Smooth muscle cell (in vitro differentiated cells): ENCODE data around the gene GRK6. TPM values are rescaled to one million over a fixed set of nuclear protein-coding genes. Genes with fewer than 3 reads are reported as not detected.

ENCODE experiments used
- DNase-seq: peaks from one replicate; lab custom pipeline; 2025; ENCODE audit not compliant: unreplicated experiment; lab: John Stamatoyannopoulos, UW
- H2AFZ ChIP-seq: fragments of 200-600 bp; sonication (generic); 2 replicates; pipeline ENCODE4 v1.6.0; 2016; ENCODE audit warnings: antibody characterized with exemption, low read depth, mild to moderate bottlenecking
- H3F3A ChIP-seq: fragments of 200-600 bp; sonication (generic); 2 replicates; pipeline ENCODE4 v1.6.0; 2017; ENCODE audit warnings: antibody characterized with exemption, low read depth
- H3K27ac ChIP-seq: fragments of 200-600 bp; sonication (generic); 2 replicates; pipeline ENCODE4 v1.5.1; 2016; ENCODE audit warnings: low read depth, mild to moderate bottlenecking
- H3K27me3 ChIP-seq: fragments of 200-600 bp; sonication (generic); 2 replicates; pipeline ENCODE4 v1.6.1; 2016; ENCODE audit warnings: low read depth, mild to moderate bottlenecking
- H3K36me3 ChIP-seq: fragments of 200-600 bp; sonication (generic); 2 replicates; pipeline ENCODE4 v1.5.1; 2016; ENCODE audit warnings: low read depth
- H3K4me1 ChIP-seq: fragments of 200-600 bp; sonication (generic); 2 replicates; pipeline ENCODE4 v1.5.1; 2016; ENCODE audit warnings: low read depth
- H3K4me2 ChIP-seq: fragments of 200-600 bp; sonication (generic); 2 replicates; pipeline ENCODE4 v1.6.0; 2016; ENCODE audit warnings: mild to moderate bottlenecking
- H3K4me3 ChIP-seq: fragments of 200-600 bp; sonication (generic); 2 replicates; pipeline ENCODE4 v1.5.1; 2016; ENCODE audit warnings: mild to moderate bottlenecking
- H3K79me2 ChIP-seq: fragments of 200-600 bp; sonication (generic); 2 replicates; pipeline ENCODE4 v1.6.0; 2016; ENCODE audit warnings: low read depth, mild to moderate bottlenecking
- H3K9ac ChIP-seq: fragments of 200-600 bp; sonication (generic); 2 replicates; pipeline ENCODE4 v1.6.0; 2016; ENCODE audit warnings: low read depth
- H3K9me3 ChIP-seq: fragments of 200-600 bp; sonication (generic); replicated peaks from 2 replicates; pipeline ENCODE4 v1.5.1; 2016; ENCODE audit warnings: low read depth
- H4K20me1 ChIP-seq: fragments of 200-600 bp; sonication (generic); 2 replicates; pipeline ENCODE4 v1.6.0; 2016; ENCODE audit warnings: low read depth
- CTCF ChIP-seq: fragments of 200-600 bp; sonication (generic); IDR thresholded peaks from 2 replicates; pipeline ENCODE4 v1.5.1; 2017; ENCODE audit warnings: borderline replicate concordance, mild to moderate bottlenecking, antibody characterized with exemption; ENCODE audit not compliant: insufficient read depth, poor library complexity, severe bottlenecking
- WGBS: methylation state at CpG from one replicate; pipeline ENCODE4 v1.1.7; 2016; ENCODE audit warnings: low lambda C conversion rate; 5-methylcytosine and 5-hydroxymethylcytosine counted together
- polyA plus RNA-seq: library from polyadenylated mRNA; unstranded; fragments of >200 nt; fragmentation: Nextera tagmentation; extraction: Ambion mirVana; gene quantifications from 2 replicates; pipeline ENCODE4 v1.2.1, GENCODE V29; 2016
- total RNA-seq: library from RNA; depleted of rRNA; stranded (reverse); fragments of >200 nt; gene quantifications from 2 replicates; pipeline ENCODE4 v1.2.3, GENCODE V29; 2014

GRK6 gene
- total and polyA plus RNA-seq, 2 experiments from 2014 or later, result 20.8 to 28.5 TPM

- Histone ChIP-seq H2AFZ (no peak overlapping the region), H3K27ac (no peak overlapping the region), H3K9me3 (no peaks in the 10 kb centered on the region), H4K20me1 (peaks cover 22% of the 10 kb centered on the region), H3K4me2 (no peak overlapping the region), H3K36me3 (no peaks in the 10 kb centered on the region), H3K9ac (no peak overlapping the region), H3K79me2 (peaks cover 15% of the 10 kb centered on the region), H3K4me3 (no peak overlapping the region), H3K27me3 (no peaks in the 10 kb centered on the region), H3F3A (no peaks in the 10 kb centered on the region), H3K4me1 (peaks cover 7% of the 10 kb centered on the region)
- 93% methylated on average over 7 of the region's 7 CpGs for WGBS
- DNase-seq, result no peak
- no peak for TF ChIP-seq CTCF
Observed at GRCh38 chr5:177430972-177431316, 4.5 kb downstream of the GRK6 start.

DNA sequence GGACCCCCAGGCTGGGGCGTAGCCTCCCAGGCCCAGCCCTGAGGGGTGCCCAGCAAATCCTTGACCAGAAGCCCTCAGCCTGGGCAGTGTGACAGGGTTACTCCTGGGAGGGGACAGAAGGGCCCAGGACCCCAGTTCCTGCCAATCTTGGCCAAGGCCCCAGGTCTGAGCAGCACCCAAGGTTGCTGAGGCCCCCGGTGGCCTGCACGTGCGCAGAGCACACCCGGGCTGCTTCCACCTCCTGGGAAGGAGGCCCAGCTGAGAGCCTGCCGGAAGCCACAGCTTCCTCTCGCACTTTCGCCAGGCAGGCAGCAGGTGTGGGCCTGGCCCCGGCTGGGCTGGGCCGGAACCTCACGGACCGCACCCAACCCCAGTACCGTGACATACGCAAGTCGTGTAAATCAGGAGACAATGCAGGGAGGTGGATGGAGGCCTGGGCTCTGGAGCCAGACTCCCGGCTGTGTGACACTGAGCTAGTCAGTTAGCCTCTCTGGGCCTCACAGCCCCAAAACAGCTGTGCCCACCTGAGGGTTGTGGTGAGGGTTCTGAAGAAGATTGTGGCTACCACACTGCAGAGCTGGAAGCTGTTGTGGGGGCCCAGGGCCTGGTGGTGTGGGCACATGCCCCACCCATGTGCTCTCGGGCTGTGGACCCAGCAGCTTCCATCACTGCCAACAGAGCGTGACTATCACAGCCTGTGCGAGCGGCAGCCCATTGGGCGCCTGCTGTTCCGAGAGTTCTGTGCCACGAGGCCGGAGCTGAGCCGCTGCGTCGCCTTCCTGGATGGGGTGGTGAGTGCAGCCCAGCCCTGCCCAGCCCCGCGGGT, 5.1 kb downstream of the GRK6 start:
- H3K4me3 ChIP-seq, result no peak overlapping the region
- H3K79me2 ChIP-seq, result peaks cover 15% of the 10 kb centered on the region
- DNase-seq, result no peak
- no peaks in the 10 kb centered on the region for H3K9me3 ChIP-seq
- H3F3A ChIP-seq, result no peaks in the 10 kb centered on the region
- no peak overlapping the region for H2AFZ ChIP-seq
- TF ChIP-seq CTCF, result no peak
- peaks cover 7% of the 10 kb centered on the region for H3K4me1 ChIP-seq
- H3K27ac ChIP-seq, result no peak overlapping the region
- peaks cover 22% of the 10 kb centered on the region for H4K20me1 ChIP-seq
- no peak overlapping the region for H3K4me2 ChIP-seq
- WGBS, result 95% methylated on average over 27 of the region's 29 CpGs
- H3K27me3 ChIP-seq, result no peaks in the 10 kb centered on the region
- H3K9ac ChIP-seq, result no peak overlapping the region
- H3K36me3 ChIP-seq, result no peaks in the 10 kb centered on the region

DNA sequence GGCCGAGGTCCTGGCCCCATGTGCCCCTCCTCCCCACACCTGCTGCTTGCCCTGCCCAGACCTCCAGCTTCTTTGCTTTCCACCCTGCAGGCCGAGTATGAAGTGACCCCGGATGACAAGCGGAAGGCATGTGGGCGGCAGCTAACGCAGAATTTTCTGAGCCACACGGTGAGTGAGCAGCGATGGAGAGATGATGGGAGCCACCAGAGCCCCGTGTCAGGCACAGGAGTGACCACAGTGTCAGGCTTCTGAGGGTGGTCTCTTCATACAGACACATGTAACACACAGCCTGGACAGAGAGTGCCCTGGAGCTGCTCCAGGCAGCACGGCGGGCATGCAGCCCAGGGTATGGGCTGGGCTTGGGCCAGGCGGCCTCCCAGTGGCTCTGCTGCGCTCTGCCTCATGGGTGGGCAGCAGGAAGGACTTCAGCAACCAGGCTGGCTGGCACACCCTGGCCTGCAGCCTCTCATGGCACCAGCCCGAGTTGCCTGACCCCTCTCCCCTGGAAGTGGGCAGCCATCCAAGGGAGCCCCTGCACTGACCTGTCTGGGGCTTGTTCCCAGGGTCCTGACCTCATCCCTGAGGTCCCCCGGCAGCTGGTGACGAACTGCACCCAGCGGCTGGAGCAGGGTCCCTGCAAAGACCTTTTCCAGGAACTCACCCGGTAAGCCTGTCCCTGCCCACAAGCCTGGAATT, 5.8 kb downstream of the GRK6 start:
- H3K4me2 ChIP-seq, result no peak overlapping the region
- TF ChIP-seq CTCF, result no peak
- H3K27me3 ChIP-seq, result no peaks in the 10 kb centered on the region
- WGBS, result 93% methylated on average over 18 of the region's 18 CpGs
- no peak for DNase-seq
- H3K9ac ChIP-seq, result no peak overlapping the region
- H2AFZ ChIP-seq, result no peak overlapping the region
- H3K4me3 ChIP-seq, result no peak overlapping the region
- H3K27ac ChIP-seq, result no peak overlapping the region
- no peaks in the 10 kb centered on the region for H3K9me3 ChIP-seq
- no peaks in the 10 kb centered on the region for H3F3A ChIP-seq
- peaks cover 6% of the 10 kb centered on the region for H3K4me1 ChIP-seq
- H4K20me1 ChIP-seq, result peaks cover 20% of the 10 kb centered on the region
- no peaks in the 10 kb centered on the region for H3K36me3 ChIP-seq
- peaks cover 9% of the 10 kb centered on the region for H3K79me2 ChIP-seq
